ENCODE results near the gene BCHE. TPM values are rescaled to one million over a fixed set of nuclear protein-coding genes. Genes with fewer than 3 reads are reported as not detected.

BCHE gene
- total RNA-seq, 2 donors from 2014 or later, result 0.41 to 2.2 TPM

GRCh38 chr3:165742351-165742750 lies 94.9 kb downstream of the BCHE start:
- ATAC-seq (ENCODE audit: insufficient number of reproducible peaks, low FRiP score, low read depth), result no peak
- no peak for DNase-seq (ENCODE audit: low spot score)
- no peaks in the 10 kb centered on the region for H3K9me3 ChIP-seq
- no peaks in the 10 kb centered on the region for H3K4me1 ChIP-seq (ENCODE audit: control insufficient read depth in 1 of 2, low read depth in 2 of 2)
- no peak overlapping the region for H3K27ac ChIP-seq
- no peak overlapping the region for H3K4me3 ChIP-seq
- H3K36me3 ChIP-seq, result no peaks in the 10 kb centered on the region
- no peaks in the 10 kb centered on the region for H3K27me3 ChIP-seq (replicated peaks; ENCODE audit: insufficient read depth)
- no peak for TF ChIP-seq CTCF (IDR thresholded peaks at IDR 0.05)

- no peak for TF ChIP-seq CTCF (IDR thresholded peaks at IDR 0.05)
- no peak for DNase-seq (ENCODE audit: low spot score)
- H3K36me3 ChIP-seq, result no peaks in the 10 kb centered on the region
- no peak overlapping the region for H3K4me3 ChIP-seq
- no peaks in the 10 kb centered on the region for H3K9me3 ChIP-seq
- no peaks in the 10 kb centered on the region for H3K4me1 ChIP-seq (ENCODE audit: control insufficient read depth in 1 of 2, low read depth in 2 of 2)
- no peak overlapping the region for H3K27ac ChIP-seq
- no peak for ATAC-seq (ENCODE audit: insufficient number of reproducible peaks, low FRiP score, low read depth)
- no peaks in the 10 kb centered on the region for H3K27me3 ChIP-seq (replicated peaks; ENCODE audit: insufficient read depth)
Observed at GRCh38 chr3:165729756-165730155, 107.5 kb downstream of the BCHE start.

DNA sequence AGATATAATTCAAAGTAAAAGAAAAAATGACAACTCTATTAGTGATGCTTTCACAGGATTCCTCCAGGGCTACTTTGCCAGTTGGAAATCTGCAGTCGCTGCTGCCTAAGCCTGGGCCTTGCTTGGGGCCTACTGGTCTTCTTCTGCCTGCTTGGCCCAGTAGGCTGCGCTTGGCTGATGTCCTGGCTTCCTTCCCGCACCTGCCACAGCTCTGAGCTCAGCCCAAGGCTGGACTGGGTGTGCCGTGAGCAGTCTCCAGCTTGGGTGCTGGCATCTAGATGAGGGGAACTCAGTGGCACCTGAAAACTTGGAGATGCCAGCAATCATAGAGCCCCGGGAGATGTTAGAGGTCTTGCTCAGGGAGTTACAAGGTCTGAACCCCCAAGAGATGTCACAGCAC lies 108.3 kb downstream of the BCHE start:
- no peaks in the 10 kb centered on the region for H3K27me3 ChIP-seq (replicated peaks; ENCODE audit: insufficient read depth)
- H3K4me3 ChIP-seq, result no peak overlapping the region
- no peak for TF ChIP-seq CTCF (IDR thresholded peaks at IDR 0.05)
- H3K4me1 ChIP-seq (ENCODE audit: control insufficient read depth in 1 of 2, low read depth in 2 of 2), result no peaks in the 10 kb centered on the region
- H3K27ac ChIP-seq, result no peak overlapping the region
- DNase-seq (ENCODE audit: low spot score) (no peak), ATAC-seq (ENCODE audit: insufficient number of reproducible peaks, low FRiP score, low read depth) (no peak)
- H3K36me3 ChIP-seq, result no peaks in the 10 kb centered on the region
- H3K9me3 ChIP-seq, result no peaks in the 10 kb centered on the region

GRCh38 chr3:165725296-165725695 lies 111.9 kb downstream of the BCHE start:
- no peak for DNase-seq (ENCODE audit: low spot score)
- no peak for ATAC-seq (ENCODE audit: insufficient number of reproducible peaks, low FRiP score, low read depth)
- H3K9me3 ChIP-seq, result no peaks in the 10 kb centered on the region
- H3K27me3 ChIP-seq (replicated peaks; ENCODE audit: insufficient read depth), result no peaks in the 10 kb centered on the region
- TF ChIP-seq CTCF (IDR thresholded peaks at IDR 0.05), result no peak
- no peaks in the 10 kb centered on the region for H3K4me1 ChIP-seq (ENCODE audit: control insufficient read depth in 1 of 2, low read depth in 2 of 2)
- no peaks in the 10 kb centered on the region for H3K36me3 ChIP-seq
- no peak overlapping the region for H3K27ac ChIP-seq
- no peak overlapping the region for H3K4me3 ChIP-seq
